ENCODE measurements around the gene METTL25.

METTL25 gene

GRCh38 chr12:82527165-82527780 lies 168.9 kb downstream of the METTL25 start:
- peak; percentile 61 for DNase-seq (ENCODE audit: low read depth)

Measured in amniotic epithelial cell (primary cell).